Pancreas (tissue), 10 donors: ENCODE data around the gene RAB4B. TPM values are rescaled to one million over a fixed set of nuclear protein-coding genes. Genes with fewer than 3 reads are reported as not detected.

Experiments used
- ATAC-seq, 4 donors: fragments of 200-7000 bp; cut with Tn5 transposase; one replicate each; pipeline versions ENCODE4 v1.8.0 to v1.9.1; 2020; ENCODE audit warnings: mild to moderate bottlenecking in 4 of 4, moderate library complexity in 4 of 4
- DNase-seq, 6 donors: peaks; one replicate each; pipeline ENCODE4 v3.0.0-alpha.2; 2020
- FAIRE-seq: peaks from 2 replicates; lab custom pipeline; 2012; peaks lifted over from hg19 to GRCh38; lab: Jason Lieb, UNC
- H3K27ac ChIP-seq, 4 donors: fragments of 200-600 bp; sonication (generic); 1 replicate in 3 of 4; 2 replicates in 1 of 4; pipeline versions ENCODE4 v1.5.0 to v1.8.0; 2020
- H3K27me3 ChIP-seq, 4 donors: fragments of 200-600 bp; one replicate each; pipeline ENCODE4 v1.8.0; 2021
- H3K36me3 ChIP-seq, 3 donors: fragments of 200-600 bp; sonication (generic) in 1 of 3; one replicate each; pipeline versions ENCODE4 v1.5.0 to v1.8.0; 2020 to 2021
- H3K4me1 ChIP-seq, 3 donors: fragments of 200-600 bp; one replicate each; pipeline ENCODE4 v1.8.0; 2021
- H3K4me3 ChIP-seq, 4 donors: fragments of 200-600 bp; sonication (generic) in 2 of 4; one replicate each; pipeline versions ENCODE4 v1.5.0 to v1.8.0; 2020 to 2021
- H3K9me3 ChIP-seq, 4 donors: fragments of 200-600 bp; one replicate each; pipeline ENCODE4 v1.8.0; 2021
- WGBS, 2 donors: extraction: QIAGEN DNeasy Blood & Tissue Kit; methylation state at CpG; one replicate each; pipeline ENCODE4 v1.1.7; 2013; 5-methylcytosine and 5-hydroxymethylcytosine counted together
- intact Hi-C, 3 donors: fragments of 100-400 bp; cut with DNase I; formaldehyde crosslinking; loops; one replicate each; pipeline versions ENCODE4 v1.11.1 to v1.14.2; 2022
- polyA plus RNA-seq, 2 donors: library from polyadenylated mRNA; stranded (reverse); fragments of 200-250 nt; gene quantifications; one replicate each; pipeline ENCODE4 v1.2.3, GENCODE V29; 2013
- total RNA-seq, 6 donors: library from RNA; stranded (reverse); fragmentation: NEBNext Ultra II Directional in 4 of 6; extraction: Animal tissue kit (Norgen Biotek cat#: 25700) in 4 of 6; gene quantifications; one replicate each; pipeline versions ENCODE4 v1.2.1 to v1.2.4, GENCODE V29; 2021 to 2023
- TF ChIP-seq, protein P1 (sequence below), 4 donors: fragments of 200-600 bp; sonication (generic) in 3 of 4; IDR thresholded peaks; one replicate each; pipeline versions ENCODE4 v1.5.0 to v1.8.0; 2021; ENCODE audit warnings: antibody characterized with exemption in 4 of 4
- donor health status: healthy with polysubstance abuse.
- donor health status: DM: no; HTN: no; CAD: no; lungs with moderate emphysema.
- donor health status: DM: no; HTN: no; CAD: no.
- donor health status: control.
- donor health status: control.
- donor health status: Bipolar disorder and iron deficiency.
- donor health status: DM: yes; HTN: yes; CAD: no.
- donor health status: DM: no; HTN: no; CAD: no.
- donor health status: DM: no; HTN: no; CAD: no.
- donor health status: DM: yes; HTN: yes; CAD: no.

RAB4B gene
- total and polyA plus RNA-seq, 8 donors: 5.0 to 45.8 (median 10.5) TPM

GRCh38 chr19:40803170-40803856 lies 25.3 kb downstream of the RAB4B start:
- DNase-seq (no peak), FAIRE-seq (no peak), ATAC-seq (no peak)
- Histone ChIP-seq H3K4me3 (peak overlapping the region in 1 of 4 donors; percentile 11), H3K27ac (peak overlapping the region; percentile 13 to 68 (median 44)), H3K4me1 (peaks cover 41 to 62% (median 49%) of the 10 kb centered on the region in 3 donors), H3K9me3 (no peaks in the 10 kb centered on the region), H3K27me3 (no peaks in the 10 kb centered on the region), H3K36me3 (no peaks in the 10 kb centered on the region)
- intact Hi-C loops: no loop called here
- WGBS, 2 donors: 52% methylated on average over 9 of the region's 9 CpGs
- TF ChIP-seq, protein P1, sequence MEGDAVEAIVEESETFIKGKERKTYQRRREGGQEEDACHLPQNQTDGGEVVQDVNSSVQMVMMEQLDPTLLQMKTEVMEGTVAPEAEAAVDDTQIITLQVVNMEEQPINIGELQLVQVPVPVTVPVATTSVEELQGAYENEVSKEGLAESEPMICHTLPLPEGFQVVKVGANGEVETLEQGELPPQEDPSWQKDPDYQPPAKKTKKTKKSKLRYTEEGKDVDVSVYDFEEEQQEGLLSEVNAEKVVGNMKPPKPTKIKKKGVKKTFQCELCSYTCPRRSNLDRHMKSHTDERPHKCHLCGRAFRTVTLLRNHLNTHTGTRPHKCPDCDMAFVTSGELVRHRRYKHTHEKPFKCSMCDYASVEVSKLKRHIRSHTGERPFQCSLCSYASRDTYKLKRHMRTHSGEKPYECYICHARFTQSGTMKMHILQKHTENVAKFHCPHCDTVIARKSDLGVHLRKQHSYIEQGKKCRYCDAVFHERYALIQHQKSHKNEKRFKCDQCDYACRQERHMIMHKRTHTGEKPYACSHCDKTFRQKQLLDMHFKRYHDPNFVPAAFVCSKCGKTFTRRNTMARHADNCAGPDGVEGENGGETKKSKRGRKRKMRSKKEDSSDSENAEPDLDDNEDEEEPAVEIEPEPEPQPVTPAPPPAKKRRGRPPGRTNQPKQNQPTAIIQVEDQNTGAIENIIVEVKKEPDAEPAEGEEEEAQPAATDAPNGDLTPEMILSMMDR (IDR thresholded peaks at IDR 0.05): no peak

DNA sequence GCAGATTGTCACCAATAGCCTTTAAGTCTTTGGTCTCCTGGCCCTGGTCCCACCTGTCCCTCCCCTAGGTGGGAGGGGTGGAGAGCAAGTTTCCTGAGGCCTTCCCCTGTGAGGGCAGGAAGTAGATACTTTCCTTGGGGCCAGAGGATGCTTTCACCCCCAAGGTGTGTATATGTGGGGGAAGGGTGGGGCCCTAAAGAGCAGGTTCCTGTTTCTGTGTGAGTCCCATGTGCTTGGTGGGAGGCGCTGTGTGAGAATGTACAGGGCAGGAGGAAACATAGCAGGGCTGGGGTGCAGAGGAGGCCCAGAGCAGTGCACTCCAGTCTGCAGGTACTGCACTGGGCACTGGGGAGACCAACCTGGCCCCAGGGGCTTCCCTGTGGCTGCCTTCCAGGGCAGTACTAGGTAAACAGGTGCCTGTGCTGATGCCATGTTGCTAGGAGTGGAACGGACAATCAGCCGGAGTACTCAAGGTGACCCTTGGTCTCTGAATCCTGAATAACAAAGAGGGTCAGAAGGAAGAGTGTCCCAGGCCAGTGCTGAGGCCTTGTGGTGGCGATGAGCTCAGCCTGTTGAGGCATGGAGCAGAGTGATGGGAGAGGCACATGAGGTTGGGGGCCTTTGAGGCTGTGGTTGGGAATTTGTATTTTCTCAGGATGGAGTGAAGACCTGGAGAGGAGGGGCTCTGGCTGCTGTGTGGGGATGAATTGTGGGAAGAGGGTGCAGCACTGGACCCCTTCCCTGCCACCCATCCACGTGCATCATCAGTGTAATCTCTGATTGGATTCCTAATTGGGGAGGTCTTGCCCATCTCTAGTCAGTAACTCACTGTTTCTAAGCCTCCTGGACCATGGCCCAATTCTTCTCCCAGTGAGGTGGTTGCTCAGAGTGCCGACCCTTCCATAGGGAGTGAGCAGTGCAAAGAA lies 26.1 kb downstream of the RAB4B start:
- TF ChIP-seq, protein P1 (IDR thresholded peaks at IDR 0.05): no peak
- ATAC-seq: peak in 3 of 4 donors; percentile 11 to 22 (median 18)
- Histone ChIP-seq H3K4me1 (peaks cover 41 to 62% (median 49%) of the 10 kb centered on the region in 3 donors), H3K27me3 (no peaks in the 10 kb centered on the region), H3K4me3 (no peak overlapping the region), H3K36me3 (no peaks in the 10 kb centered on the region), H3K9me3 (no peaks in the 10 kb centered on the region), H3K27ac (peak overlapping the region; percentile 13 to 68 (median 44))
- intact Hi-C loops: no loop called here
- FAIRE-seq: no peak
- 49 to 58% methylated on average over 6 of the region's 6 CpGs for WGBS, 2 donors
- peak in 5 of 6 donors; percentile 70 to 85 (median 74) for DNase-seq

- H3K27me3 ChIP-seq: no peaks in the 10 kb centered on the region
- H3K4me1 ChIP-seq: peaks cover 41 to 62% (median 49%) of the 10 kb centered on the region in 3 donors
- DNase-seq (no peak), FAIRE-seq (no peak), ATAC-seq (peak in 3 of 4 donors; percentile 14 to 21 (median 17))
- H3K9me3 ChIP-seq: no peaks in the 10 kb centered on the region
- 11 to 15% methylated on average over 7 of the region's 7 CpGs for WGBS, 2 donors
- H3K4me3 ChIP-seq: no peak overlapping the region
- TF ChIP-seq, protein P1 (IDR thresholded peaks at IDR 0.05): no peak
- intact Hi-C loops: no loop called here
- peak overlapping the region; percentile 22 to 68 (median 38) for H3K27ac ChIP-seq
- no peaks in the 10 kb centered on the region for H3K36me3 ChIP-seq
Measured at GRCh38 chr19:40804783-40805242, 26.8 kb downstream of the RAB4B start.

GRCh38 chr19:40805258-40805868 lies 27.3 kb downstream of the RAB4B start:
- no peaks in the 10 kb centered on the region for H3K9me3 ChIP-seq
- intact Hi-C loops: no loop called here
- no peaks in the 10 kb centered on the region for H3K36me3 ChIP-seq
- peaks cover 39 to 58% (median 49%) of the 10 kb centered on the region in 3 donors for H3K4me1 ChIP-seq
- peak in 3 of 6 donors; percentile 53 to 67 (median 64) for DNase-seq
- H3K27ac ChIP-seq: peak overlapping the region in 3 of 4 donors; percentile 22 to 68 (median 53)
- H3K27me3 ChIP-seq: no peaks in the 10 kb centered on the region
- WGBS, 2 donors: 55 to 63% methylated on average over 2 of the region's 2 CpGs
- H3K4me3 ChIP-seq: no peak overlapping the region
- peak; percentile 12 to 55 (median 40) for ATAC-seq
- FAIRE-seq: no peak
- TF ChIP-seq, protein P1 (IDR thresholded peaks at IDR 0.05): no peak
